AG04449 (cell line): ENCODE measurements around the gene BAIAP2.
"Not testable (repeated sequence)": the region's sequence is repeated elsewhere in the genome, so short reads cannot be mapped to it uniquely, and the experiment has no call there.

Experiments used
- CTCF ChIA-PET: fragments of 350-600 bp; formaldehyde crosslinking; extraction: SDS; loops from one replicate; lab custom pipeline; 2021; ENCODE audit warnings: antibody characterized with exemption; lab: Yijun Ruan, JAX
- POLR2A ChIA-PET: fragments of 400-600, 350-600 bp; formaldehyde crosslinking; extraction: SDS; loops from one replicate; lab custom pipeline; 2020; ENCODE audit warnings: antibody characterized with exemption, inconsistent platforms; lab: Yijun Ruan, JAX
- DNase-seq: peaks from one replicate; pipeline ENCODE4 v3.0.0-alpha.2; 2010; ENCODE audit warnings: low read depth, low spot score
- H3K4me3 ChIP-seq: 2 replicates; pipeline ENCODE4 v1.5.1; 2011; ENCODE audit warnings: low read depth, mild to moderate bottlenecking, control low read depth, low read length
- TF ChIP-seq, protein P1 (sequence below): IDR thresholded peaks from one replicate; pipeline ENCODE4 v1.5.1; 2011; ENCODE audit warnings: mild to moderate bottlenecking, moderate library complexity, low read length, control low read depth, inconsistent platforms; ENCODE audit not compliant: insufficient read depth; ENCODE audit errors: missing control alignments

The BAIAP2 gene

DNA sequence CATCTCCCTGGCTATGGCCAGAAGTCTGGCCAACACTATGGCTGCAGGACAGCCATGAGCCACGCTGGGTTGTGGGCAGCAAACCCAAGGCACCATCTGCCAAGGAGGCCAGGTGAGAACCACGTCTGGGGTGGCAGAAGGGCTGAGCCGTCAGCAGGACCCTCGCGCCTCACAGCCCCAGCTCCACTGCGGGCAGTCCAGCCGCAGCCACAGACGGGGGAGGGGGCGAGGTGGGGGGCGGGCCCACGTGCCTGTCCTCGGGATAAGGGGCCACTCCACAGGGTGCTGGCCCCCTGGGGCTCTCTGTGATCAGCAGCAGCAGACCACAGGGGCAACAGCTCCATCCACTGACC, 6.5 kb upstream of the BAIAP2 start:
- TF ChIP-seq, protein P1, sequence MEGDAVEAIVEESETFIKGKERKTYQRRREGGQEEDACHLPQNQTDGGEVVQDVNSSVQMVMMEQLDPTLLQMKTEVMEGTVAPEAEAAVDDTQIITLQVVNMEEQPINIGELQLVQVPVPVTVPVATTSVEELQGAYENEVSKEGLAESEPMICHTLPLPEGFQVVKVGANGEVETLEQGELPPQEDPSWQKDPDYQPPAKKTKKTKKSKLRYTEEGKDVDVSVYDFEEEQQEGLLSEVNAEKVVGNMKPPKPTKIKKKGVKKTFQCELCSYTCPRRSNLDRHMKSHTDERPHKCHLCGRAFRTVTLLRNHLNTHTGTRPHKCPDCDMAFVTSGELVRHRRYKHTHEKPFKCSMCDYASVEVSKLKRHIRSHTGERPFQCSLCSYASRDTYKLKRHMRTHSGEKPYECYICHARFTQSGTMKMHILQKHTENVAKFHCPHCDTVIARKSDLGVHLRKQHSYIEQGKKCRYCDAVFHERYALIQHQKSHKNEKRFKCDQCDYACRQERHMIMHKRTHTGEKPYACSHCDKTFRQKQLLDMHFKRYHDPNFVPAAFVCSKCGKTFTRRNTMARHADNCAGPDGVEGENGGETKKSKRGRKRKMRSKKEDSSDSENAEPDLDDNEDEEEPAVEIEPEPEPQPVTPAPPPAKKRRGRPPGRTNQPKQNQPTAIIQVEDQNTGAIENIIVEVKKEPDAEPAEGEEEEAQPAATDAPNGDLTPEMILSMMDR: no peak
- DNase-seq: no peak
- H3K4me3 ChIP-seq: no peak overlapping the region
- POLR2A ChIA-PET: interaction anchor here (0.9 kb wide), 1 partner anchor 21 kb away, joined by 3 read pairs; no protein-coding TSS in a partner anchor
- CTCF ChIA-PET: interaction anchor here (1.0 to 2.2 kb wide), 6 partner anchors 9 to 75 kb away, joined by 3 to 10 read pairs (median 5); no protein-coding TSS in a partner anchor

DNA sequence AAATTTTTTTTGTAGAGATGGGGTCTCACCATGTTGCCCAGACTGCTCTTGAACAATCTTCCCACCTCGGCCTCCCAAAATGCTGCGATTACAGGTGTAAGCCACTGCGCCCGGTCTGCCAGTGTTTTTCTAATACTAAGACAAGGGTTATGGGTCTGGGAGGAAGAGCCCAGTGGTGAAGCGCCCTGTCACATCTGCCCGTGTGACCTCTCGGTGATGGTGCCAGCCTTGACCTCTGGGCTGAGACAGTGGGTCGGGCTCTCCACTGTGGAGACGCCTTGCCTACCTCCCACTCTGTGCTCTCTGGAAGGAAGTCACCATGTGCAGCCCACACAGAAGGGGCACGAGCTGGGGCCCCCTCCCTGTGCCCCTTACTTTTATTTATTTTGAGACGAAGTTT, 5.1 kb upstream of the BAIAP2 start:
- no peak overlapping the region for H3K4me3 ChIP-seq
- ChIA-PET CTCF (interaction anchor here (1.4 to 5.3 kb wide), 3 partner anchors 17 to 73 kb away, joined by 3 to 35 read pairs (median 27); no protein-coding TSS in a partner anchor), POLR2A (no interaction called here)
- TF ChIP-seq, protein P1: no peak
- DNase-seq: no peak

DNA sequence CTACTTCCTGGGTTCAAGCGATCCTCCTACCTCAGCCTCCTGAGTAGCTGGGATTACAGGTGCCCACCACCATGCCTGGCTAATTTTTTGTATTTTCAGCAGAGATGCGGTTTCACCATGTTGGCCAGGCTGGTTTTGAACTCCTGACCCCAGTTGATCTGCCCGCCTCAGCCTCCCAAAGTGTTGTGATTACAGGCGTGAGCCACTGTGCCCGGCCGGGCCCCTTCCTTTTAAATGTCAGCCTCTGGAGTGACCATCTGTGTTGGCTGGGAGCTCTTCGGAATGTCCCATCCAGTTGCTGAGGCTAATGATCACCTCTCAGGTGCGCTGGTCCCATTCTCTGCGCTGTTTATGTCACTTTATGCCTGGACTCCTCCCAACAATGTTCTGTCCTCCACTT, 4.6 kb upstream of the BAIAP2 start:
- POLR2A ChIA-PET, H3K4me3 ChIP-seq, DNase-seq: not testable (repeated sequence)
- CTCF ChIA-PET: interaction anchor here (1.4 to 5.3 kb wide), 3 partner anchors 18 to 72 kb away, joined by 3 to 35 read pairs (median 27); no protein-coding TSS in a partner anchor

DNA sequence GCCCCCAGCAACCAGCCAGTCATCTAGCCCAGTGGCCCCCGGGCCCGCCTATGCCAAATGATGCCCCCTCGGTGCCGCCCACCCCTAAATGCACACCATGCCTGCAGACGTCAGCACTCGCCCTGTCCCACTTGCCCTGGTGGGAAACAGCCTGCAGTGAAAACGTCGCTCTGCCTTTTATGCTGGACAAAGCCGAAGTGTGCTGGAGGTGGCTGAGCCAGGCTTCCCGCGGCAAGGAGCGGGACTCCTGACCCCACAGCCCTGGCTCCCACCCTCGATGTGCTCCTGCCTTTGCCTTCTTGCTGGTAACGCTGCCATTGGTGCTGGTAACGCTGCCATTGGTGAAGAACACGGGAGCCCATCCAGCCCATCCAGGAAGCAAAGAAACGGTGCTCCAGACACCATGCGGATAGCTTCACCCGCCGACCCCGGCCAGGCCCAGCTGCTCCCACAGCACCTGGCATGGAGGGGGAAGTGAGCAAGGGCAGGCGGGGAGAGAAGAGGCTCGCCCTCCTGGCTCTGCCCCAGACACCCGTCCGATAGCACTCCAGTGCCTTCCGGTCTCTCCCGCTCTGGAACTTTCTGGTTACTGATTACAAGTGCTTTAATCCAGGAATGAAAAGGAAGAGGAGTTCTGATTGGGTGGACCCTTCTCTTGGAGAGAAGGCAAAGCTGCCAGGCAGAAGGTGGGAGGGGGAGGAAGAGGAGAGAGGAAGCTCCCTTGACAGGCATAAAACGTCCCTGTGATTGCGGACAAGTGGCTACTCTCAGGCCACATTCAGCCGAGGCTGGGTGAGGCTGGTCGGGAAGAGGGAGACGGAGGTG, 4.0 kb upstream of the BAIAP2 start:
- ChIA-PET POLR2A (no interaction called here), CTCF (interaction anchor here (4.6 to 5.3 kb wide), 2 partner anchors 67 to 72 kb away, joined by 27 to 35 read pairs; no protein-coding TSS in a partner anchor)
- TF ChIP-seq, protein P1: no peak
- no peak overlapping the region for H3K4me3 ChIP-seq
- no peak for DNase-seq

DNA sequence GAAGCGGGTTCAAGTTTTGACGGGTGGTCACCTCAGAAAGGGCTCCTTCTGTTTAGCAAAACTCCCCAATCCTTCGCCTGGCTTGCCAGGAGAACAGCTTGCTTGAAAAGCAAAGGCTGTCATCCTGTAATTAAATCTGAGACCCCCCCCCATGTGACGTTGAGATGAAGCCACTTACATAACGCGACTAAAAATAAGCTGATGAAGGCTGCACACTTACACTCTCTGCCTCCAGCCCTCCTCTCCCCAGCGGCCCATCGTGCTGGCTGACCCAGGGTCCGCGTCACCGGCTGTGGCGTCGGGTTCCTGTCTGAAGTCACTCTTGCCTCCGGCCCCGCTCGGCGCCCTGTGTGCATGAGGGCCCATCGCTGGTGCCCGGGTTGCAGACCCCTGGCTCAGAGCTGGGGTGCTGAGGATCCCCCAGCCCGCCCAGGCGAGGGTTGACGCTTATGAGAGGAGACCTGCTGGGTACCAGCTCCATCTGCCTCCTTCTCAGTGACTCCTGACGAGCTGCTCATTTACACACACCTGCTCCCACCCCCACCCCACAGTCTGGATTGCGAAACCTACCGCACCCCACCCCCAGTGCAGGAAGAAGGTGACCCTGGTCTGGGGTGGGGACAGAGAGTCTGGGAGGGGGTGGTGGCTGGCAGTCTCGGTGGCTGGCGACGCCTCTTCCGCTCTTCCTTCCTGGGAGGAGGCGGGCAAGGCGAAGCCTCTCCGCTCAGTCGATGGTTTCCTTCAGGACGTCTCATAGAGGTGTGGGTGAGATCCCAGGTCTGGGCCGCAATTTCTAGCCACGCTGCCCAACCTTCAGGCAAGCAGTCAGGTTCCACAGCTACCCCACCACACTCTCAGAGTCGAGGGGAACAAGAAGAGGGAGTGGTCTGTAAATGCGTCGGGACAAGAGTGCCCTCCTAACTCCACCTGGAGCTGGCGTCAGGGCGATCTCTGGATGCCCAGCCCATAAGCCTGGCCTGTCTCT, 3.1 kb upstream of the BAIAP2 start:
- DNase-seq: no peak
- TF ChIP-seq, protein P1: no peak
- ChIA-PET CTCF (interaction anchor here (1.5 to 5.3 kb wide), 5 partner anchors 7 to 71 kb away, joined by 4 to 35 read pairs (median 27); no protein-coding TSS in a partner anchor), POLR2A (no interaction called here)
- H3K4me3 ChIP-seq: no peak overlapping the region

DNA sequence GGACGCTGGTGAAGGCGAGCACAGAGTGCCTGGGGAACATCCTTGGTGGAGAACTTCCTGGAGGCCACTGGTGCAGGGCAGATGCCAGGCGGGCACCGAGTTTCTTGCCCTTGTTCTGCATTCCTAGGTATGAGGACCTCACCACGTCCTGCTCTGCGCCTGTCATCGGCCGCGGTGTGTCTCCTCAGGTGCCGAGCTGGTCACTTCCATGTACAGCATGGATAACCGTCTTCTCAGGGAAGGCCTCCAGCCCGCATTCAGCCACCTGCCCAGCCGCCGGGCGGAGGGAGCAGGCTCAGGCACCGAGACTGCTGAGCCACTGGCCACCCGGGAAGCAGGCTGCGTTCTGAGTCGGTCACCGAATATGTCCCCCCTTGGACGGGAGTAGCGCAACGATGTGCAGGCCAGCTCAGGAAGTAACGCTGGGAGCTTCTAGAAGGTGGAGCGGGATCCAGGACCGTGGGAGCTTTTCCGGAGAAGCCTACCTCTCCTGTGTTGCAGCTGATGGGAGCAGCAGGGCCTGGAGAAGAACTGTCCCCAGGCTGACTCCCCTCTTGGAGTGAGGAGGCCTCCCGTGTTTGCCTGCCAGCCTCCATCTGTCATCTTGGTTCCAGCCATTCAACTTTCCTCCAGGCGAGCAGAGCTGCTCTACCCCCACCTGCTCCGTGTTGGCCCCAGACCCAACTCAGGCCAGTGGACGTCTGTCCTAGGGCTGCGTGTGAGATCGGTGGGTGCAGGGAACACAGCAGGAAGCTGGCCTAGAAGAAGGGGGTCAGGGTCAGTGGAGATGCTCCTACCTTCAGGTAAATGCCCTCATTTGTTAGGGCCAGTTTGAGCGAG, 2.1 kb upstream of the BAIAP2 start:
- TF ChIP-seq, protein P1: no peak
- POLR2A ChIA-PET: no interaction called here
- no peak for DNase-seq
- H3K4me3 ChIP-seq: no peak overlapping the region; the same call in 1 of the 2 replicates
- CTCF ChIA-PET: interaction anchor here (1.5 to 5.3 kb wide), 6 partner anchors 8 to 70 kb away, joined by 3 to 35 read pairs (median 20); no protein-coding TSS in a partner anchor
